NCI-H1048 (cell line): ENCODE measurements around the gene SPIN2A.
"Not testable (repeated sequence)": the region's sequence is repeated elsewhere in the genome, so short reads cannot be mapped to it uniquely, and the experiment has no call there.

Source experiments
- DNase-seq: peaks from one replicate; lab custom pipeline; 2025; lab: John Stamatoyannopoulos, UW

SPIN2A gene

DNA sequence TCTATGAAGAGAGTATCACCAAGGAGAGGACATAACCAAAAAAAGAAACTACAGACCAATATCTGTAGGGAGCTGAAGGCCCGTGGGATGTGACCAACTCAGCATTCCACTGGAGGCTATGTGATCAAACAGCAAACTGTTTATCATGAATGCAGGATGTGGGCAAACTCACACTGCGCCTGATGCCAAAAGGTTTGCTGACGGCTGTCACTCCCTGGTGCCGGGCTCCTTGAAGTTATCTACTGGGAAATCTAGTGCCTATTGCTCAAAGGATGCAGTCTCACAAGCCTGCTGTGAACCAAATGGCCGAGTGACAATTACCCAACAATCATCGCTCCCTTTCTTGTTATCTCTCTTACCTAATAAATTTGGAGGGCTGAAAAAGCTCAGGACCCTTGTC lies 34.3 kb downstream of the SPIN2A start:
- DNase-seq, result not testable (repeated sequence)
